ENCODE data around the gene STAT4.

The STAT4 gene

GRCh38 chr2:191122638-191123294 lies 28.0 kb downstream of the STAT4 start:
- no peak overlapping the region for H2AK5ac ChIP-seq (ENCODE audit: low read length)
- H3K27me3 ChIP-seq (ENCODE audit: insufficient read depth, low read length), result no peaks in the 10 kb centered on the region
- no CpG with 5 or more reads among the region's 2 CpGs for WGBS (ENCODE audit: extremely low coverage, insufficient coverage, insufficient read length)
- H3K18ac ChIP-seq (ENCODE audit: low read length), result no peak overlapping the region
- no peak overlapping the region for H2BK12ac ChIP-seq (ENCODE audit: low read length)
- no peaks in the 10 kb centered on the region for H3K36me3 ChIP-seq (ENCODE audit: control insufficient read depth in 1 of 2, insufficient read depth in 2 of 2, low read length in 2 of 2)
- H3K23ac ChIP-seq (ENCODE audit: low read length), result no peak overlapping the region
- H3K27ac ChIP-seq (ENCODE audit: low read depth, low read length), result no peak overlapping the region
- no peak overlapping the region for H3K9ac ChIP-seq (ENCODE audit: low read length)
- H3K79me1 ChIP-seq (ENCODE audit: low read length), result no peaks in the 10 kb centered on the region
- H3K4me2 ChIP-seq (ENCODE audit: low read length), result no peak overlapping the region
- H3K4ac ChIP-seq (ENCODE audit: low read depth, low read length), result no peak overlapping the region
- no peak overlapping the region for H4K91ac ChIP-seq (ENCODE audit: low read depth, low read length)
- no peak for DNase-seq
- no peak overlapping the region for H4K12ac ChIP-seq (ENCODE audit: low read depth, low read length)
- H3K4me3 ChIP-seq (ENCODE audit: low read depth, low read length), result no peak overlapping the region
- H2BK5ac ChIP-seq (ENCODE audit: low read depth, low read length, poor library complexity), result no peak overlapping the region
- H2BK120ac ChIP-seq (ENCODE audit: insufficient read depth, low read length, poor library complexity), result no peak overlapping the region
- no peaks in the 10 kb centered on the region for H3K79me2 ChIP-seq (ENCODE audit: control insufficient read depth, insufficient read depth, low read length, poor library complexity)
- no peak overlapping the region for H3K14ac ChIP-seq (ENCODE audit: low read length)
- H3K9me3 ChIP-seq (ENCODE audit: insufficient read depth, low read depth, low read length), result no peaks in the 10 kb centered on the region
- no peak overlapping the region for H2AFZ ChIP-seq (ENCODE audit: insufficient read depth, low read length, poor library complexity)
- no peak overlapping the region for H4K8ac ChIP-seq (ENCODE audit: low read depth, low read length)
- no peaks in the 10 kb centered on the region for H3K4me1 ChIP-seq (ENCODE audit: control insufficient read depth in 1 of 2, insufficient read depth in 2 of 2, low read length in 2 of 2)

DNA sequence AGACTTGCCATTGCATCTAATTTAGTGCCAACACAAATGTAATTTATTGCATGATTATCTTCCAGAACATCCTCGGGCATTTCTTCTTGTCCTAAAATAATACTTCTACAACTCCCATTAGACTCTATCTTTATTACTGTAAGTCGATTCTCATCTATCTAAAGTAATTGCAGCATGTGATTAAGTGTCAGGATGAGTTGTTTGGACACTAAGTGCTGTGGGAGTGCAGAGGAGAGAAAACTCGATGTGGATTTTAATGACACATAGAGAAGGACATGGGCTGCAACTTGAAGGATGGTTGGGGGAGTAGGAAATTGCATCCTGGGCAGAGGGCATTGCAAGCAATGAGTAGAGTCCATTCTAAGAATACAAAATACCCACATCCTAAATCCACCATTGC lies 33.5 kb downstream of the STAT4 start:
- Histone ChIP-seq H3K14ac (ENCODE audit: low read length) (no peak overlapping the region), H3K79me2 (ENCODE audit: control insufficient read depth, insufficient read depth, low read length, poor library complexity) (no peaks in the 10 kb centered on the region), H4K12ac (ENCODE audit: low read depth, low read length) (no peak overlapping the region), H4K91ac (ENCODE audit: low read depth, low read length) (no peak overlapping the region), H2AFZ (ENCODE audit: insufficient read depth, low read length, poor library complexity) (no peak overlapping the region), H3K9ac (ENCODE audit: low read length) (no peak overlapping the region), H3K36me3 (ENCODE audit: control insufficient read depth in 1 of 2, insufficient read depth in 2 of 2, low read length in 2 of 2) (no peaks in the 10 kb centered on the region), H3K4ac (ENCODE audit: low read depth, low read length) (no peak overlapping the region), H2BK5ac (ENCODE audit: low read depth, low read length, poor library complexity) (no peak overlapping the region), H3K23ac (ENCODE audit: low read length) (no peak overlapping the region), H3K4me2 (ENCODE audit: low read length) (no peak overlapping the region), H2BK12ac (ENCODE audit: low read length) (no peak overlapping the region), H3K9me3 (ENCODE audit: insufficient read depth, low read depth, low read length) (no peaks in the 10 kb centered on the region), H3K4me3 (ENCODE audit: low read depth, low read length) (no peak overlapping the region), H3K27me3 (ENCODE audit: insufficient read depth, low read length) (no peaks in the 10 kb centered on the region), H3K4me1 (ENCODE audit: control insufficient read depth in 1 of 2, insufficient read depth in 2 of 2, low read length in 2 of 2) (no peaks in the 10 kb centered on the region), H3K27ac (ENCODE audit: low read depth, low read length) (no peak overlapping the region), H2AK5ac (ENCODE audit: low read length) (no peak overlapping the region), H3K18ac (ENCODE audit: low read length) (no peak overlapping the region), H4K8ac (ENCODE audit: low read depth, low read length) (no peak overlapping the region), H2BK120ac (ENCODE audit: insufficient read depth, low read length, poor library complexity) (no peak overlapping the region), H3K79me1 (ENCODE audit: low read length) (no peaks in the 10 kb centered on the region)
- no CpG with 5 or more reads among the region's 3 CpGs for WGBS (ENCODE audit: extremely low coverage, insufficient coverage, insufficient read length)
- DNase-seq, result no peak

DNA sequence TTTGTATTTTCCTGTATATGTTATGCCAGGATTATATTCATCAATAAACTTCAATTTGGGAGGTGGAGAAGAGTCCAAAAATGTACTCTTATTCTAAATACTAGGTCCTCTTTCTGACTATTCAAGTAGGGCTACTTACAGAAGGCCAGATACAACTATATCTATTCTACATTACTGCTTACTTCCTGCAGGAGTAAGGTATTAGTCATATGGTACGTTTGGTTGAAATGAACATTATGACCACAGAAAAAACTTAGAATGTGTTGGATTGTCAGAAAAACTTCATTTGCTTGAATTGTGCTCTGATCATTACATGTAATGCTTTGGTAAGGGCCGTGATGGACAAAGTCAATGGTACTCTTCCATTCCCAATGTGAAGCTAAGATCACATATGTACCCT lies 35.0 kb downstream of the STAT4 start:
- Histone ChIP-seq H3K23ac (ENCODE audit: low read length) (no peak overlapping the region), H3K27me3 (ENCODE audit: insufficient read depth, low read length) (no peaks in the 10 kb centered on the region), H4K8ac (ENCODE audit: low read depth, low read length) (no peak overlapping the region), H3K27ac (ENCODE audit: low read depth, low read length) (no peak overlapping the region), H3K4me3 (ENCODE audit: low read depth, low read length) (no peak overlapping the region), H4K91ac (ENCODE audit: low read depth, low read length) (no peak overlapping the region), H2BK5ac (ENCODE audit: low read depth, low read length, poor library complexity) (no peak overlapping the region), H4K12ac (ENCODE audit: low read depth, low read length) (no peak overlapping the region), H3K36me3 (ENCODE audit: control insufficient read depth in 1 of 2, insufficient read depth in 2 of 2, low read length in 2 of 2) (no peaks in the 10 kb centered on the region), H3K9me3 (ENCODE audit: insufficient read depth, low read depth, low read length) (no peaks in the 10 kb centered on the region), H3K9ac (ENCODE audit: low read length) (no peak overlapping the region), H3K4ac (ENCODE audit: low read depth, low read length) (no peak overlapping the region), H2BK120ac (ENCODE audit: insufficient read depth, low read length, poor library complexity) (no peak overlapping the region), H3K14ac (ENCODE audit: low read length) (no peak overlapping the region), H2BK12ac (ENCODE audit: low read length) (no peak overlapping the region), H3K4me1 (ENCODE audit: control insufficient read depth in 1 of 2, insufficient read depth in 2 of 2, low read length in 2 of 2) (no peaks in the 10 kb centered on the region), H3K18ac (ENCODE audit: low read length) (no peak overlapping the region), H3K79me2 (ENCODE audit: control insufficient read depth, insufficient read depth, low read length, poor library complexity) (no peaks in the 10 kb centered on the region), H2AK5ac (ENCODE audit: low read length) (no peak overlapping the region), H2AFZ (ENCODE audit: insufficient read depth, low read length, poor library complexity) (no peak overlapping the region), H3K4me2 (ENCODE audit: low read length) (no peak overlapping the region), H3K79me1 (ENCODE audit: low read length) (no peaks in the 10 kb centered on the region)
- DNase-seq, result no peak
- no CpG with 5 or more reads among the region's 2 CpGs for WGBS (ENCODE audit: extremely low coverage, insufficient coverage, insufficient read length)

GRCh38 chr2:191115391-191115790 lies 35.4 kb downstream of the STAT4 start:
- H3K14ac ChIP-seq (ENCODE audit: low read length), result no peak overlapping the region
- H2BK120ac ChIP-seq (ENCODE audit: insufficient read depth, low read length, poor library complexity), result no peak overlapping the region
- H3K9me3 ChIP-seq (ENCODE audit: insufficient read depth, low read depth, low read length), result no peaks in the 10 kb centered on the region
- H3K27me3 ChIP-seq (ENCODE audit: insufficient read depth, low read length), result no peaks in the 10 kb centered on the region
- H4K8ac ChIP-seq (ENCODE audit: low read depth, low read length), result no peak overlapping the region
- H4K12ac ChIP-seq (ENCODE audit: low read depth, low read length), result no peak overlapping the region
- H3K36me3 ChIP-seq (ENCODE audit: control insufficient read depth in 1 of 2, insufficient read depth in 2 of 2, low read length in 2 of 2), result no peaks in the 10 kb centered on the region
- H3K23ac ChIP-seq (ENCODE audit: low read length), result no peak overlapping the region
- H3K79me2 ChIP-seq (ENCODE audit: control insufficient read depth, insufficient read depth, low read length, poor library complexity), result no peaks in the 10 kb centered on the region
- H4K91ac ChIP-seq (ENCODE audit: low read depth, low read length), result no peak overlapping the region
- no peak overlapping the region for H3K4me3 ChIP-seq (ENCODE audit: low read depth, low read length)
- WGBS (ENCODE audit: extremely low coverage, insufficient coverage, insufficient read length), result no CpG with 5 or more reads among the region's 3 CpGs
- no peak overlapping the region for H3K4ac ChIP-seq (ENCODE audit: low read depth, low read length)
- no peak overlapping the region for H2AK5ac ChIP-seq (ENCODE audit: low read length)
- H3K27ac ChIP-seq (ENCODE audit: low read depth, low read length), result no peak overlapping the region
- no peak overlapping the region for H2BK5ac ChIP-seq (ENCODE audit: low read depth, low read length, poor library complexity)
- DNase-seq, result peak; percentile 62 to 89
- H2AFZ ChIP-seq (ENCODE audit: insufficient read depth, low read length, poor library complexity), result no peak overlapping the region
- no peak overlapping the region for H3K18ac ChIP-seq (ENCODE audit: low read length)
- H3K9ac ChIP-seq (ENCODE audit: low read length), result no peak overlapping the region
- no peaks in the 10 kb centered on the region for H3K79me1 ChIP-seq (ENCODE audit: low read length)
- no peak overlapping the region for H3K4me2 ChIP-seq (ENCODE audit: low read length)
- H2BK12ac ChIP-seq (ENCODE audit: low read length), result no peak overlapping the region
- H3K4me1 ChIP-seq (ENCODE audit: control insufficient read depth in 1 of 2, insufficient read depth in 2 of 2, low read length in 2 of 2), result no peaks in the 10 kb centered on the region

All from trophoblast cell (in vitro differentiated cells and primary cell).